Measurements from ENCODE around the gene ZNF438. TPM values are rescaled to one million over a fixed set of nuclear protein-coding genes. Genes with fewer than 3 reads are reported as not detected.

Gene ZNF438
- total and polyA plus RNA-seq, 2 of the 13 experiments (the other 11 are each of a cell fraction or from before 2014, with no cell fraction given) = 0.75 to 0.83 TPM

- 30% methylated on average over 1 of the region's 1 CpG for WGBS (ENCODE audit: low lambda C conversion rate)
- POLR2A ChIA-PET = no interaction called here
- Histone ChIP-seq H3K4me3 (replicated peaks in 1 of 3; ENCODE audit: insufficient read depth in 1 of 3, low read depth in 2 of 3, low read length in 3 of 3) (no peak overlapping the region), H3K4me2 (ENCODE audit: low read depth, low read length) (no peak overlapping the region), H2AFZ (ENCODE audit: low read length) (no peak overlapping the region), H3K9ac (ENCODE audit: insufficient read depth, low read depth, low read length) (no peak overlapping the region), H3K9me3 (ENCODE audit: low read length) (no peaks in the 10 kb centered on the region), H3K4me1 (ENCODE audit: insufficient read depth, low read length) (no peaks in the 10 kb centered on the region; the same call in 1 of the 2 replicates), H3K27me3 (ENCODE audit: control insufficient read depth in 1 of 2, insufficient read depth in 2 of 2, low read length in 2 of 2) (peaks cover 0 to 34% of the 10 kb centered on the region in 2 experiments; a peak in 4 of 5 replicates), H3K79me2 (ENCODE audit: insufficient read depth, low read length) (no peaks in the 10 kb centered on the region), H3K27ac (ENCODE audit: extremely low read length, insufficient read depth, low read length) (no peak overlapping the region), H4K20me1 (ENCODE audit: insufficient read depth, low read length) (no peaks in the 10 kb centered on the region), H3K36me3 (replicated peaks in 1 of 2; ENCODE audit: control insufficient read depth in 1 of 2, insufficient read depth in 2 of 2, low read length in 2 of 2) (no peaks in the 10 kb centered on the region)
- ATAC-seq = no peak
- peak; percentile 66 for TF ChIP-seq MAFF (IDR thresholded peaks at IDR 0.05; ENCODE audit: low read depth, low read length)
- TF ChIP-seq CEBPB (IDR thresholded peaks at IDR 0.05; ENCODE audit: borderline replicate concordance, low read depth, low read length) = no peak
- peak; percentile 46 to 79; a peak in 3 of 4 replicates for TF ChIP-seq MAFK (conservative IDR thresholded peaks at IDR 0.05 in 1 of 2, IDR thresholded peaks at IDR 0.05 in 1 of 2; ENCODE audit: low read length in 2 of 2)
- no TSS peak for BruUV-seq (replicated peaks)
- in situ Hi-C loops (cut with HindIII; ENCODE audit: extremely low pct_ligation_motif_present, low pct_unique_long_range_greater_than_20kb) (no loop called here), intact Hi-C loops (cut with micrococcal nuclease; ENCODE audit: unreplicated experiment) (no loop called here)
- CTCF ChIA-PET (ENCODE audit: low intra/inter-chr PET ratio, low total read pairs) = no interaction called here
- no peak for FAIRE-seq
- no peak for DNase-seq (ENCODE audit: low spot score)
These were observed 217.7 kb downstream of the ZNF438 start for GRCh38 chr10:30813872-30814481.

GRCh38 chr10:30812018-30812851, 219.4 kb downstream of the ZNF438 start:
- no peak for ATAC-seq
- Histone ChIP-seq H4K20me1 (ENCODE audit: insufficient read depth, low read length) (no peaks in the 10 kb centered on the region), H3K27ac (ENCODE audit: extremely low read length, insufficient read depth, low read length) (no peak overlapping the region), H2AFZ (ENCODE audit: low read length) (no peak overlapping the region), H3K4me2 (ENCODE audit: low read depth, low read length) (no peak overlapping the region), H3K36me3 (replicated peaks in 1 of 2; ENCODE audit: control insufficient read depth in 1 of 2, insufficient read depth in 2 of 2, low read length in 2 of 2) (no peaks in the 10 kb centered on the region), H3K9me3 (ENCODE audit: low read length) (no peaks in the 10 kb centered on the region), H3K4me1 (ENCODE audit: insufficient read depth, low read length) (no peaks in the 10 kb centered on the region), H3K27me3 (ENCODE audit: control insufficient read depth in 1 of 2, insufficient read depth in 2 of 2, low read length in 2 of 2) (peaks cover 0 to 41% of the 10 kb centered on the region in 2 experiments; a peak in 3 of 5 replicates), H3K79me2 (ENCODE audit: insufficient read depth, low read length) (no peaks in the 10 kb centered on the region), H3K9ac (ENCODE audit: insufficient read depth, low read depth, low read length) (no peak overlapping the region), H3K4me3 (replicated peaks in 1 of 3; ENCODE audit: insufficient read depth in 1 of 3, low read depth in 2 of 3, low read length in 3 of 3) (no peak overlapping the region)
- DNase-seq (ENCODE audit: low spot score) = no peak
- CTCF ChIA-PET (ENCODE audit: low intra/inter-chr PET ratio, low total read pairs) = no interaction called here
- 18% methylated on average over 14 of the region's 16 CpGs for WGBS (ENCODE audit: low lambda C conversion rate)
- POLR2A ChIA-PET = no interaction called here
- no TSS peak for BruUV-seq (replicated peaks)
- FAIRE-seq = no peak
- intact Hi-C loops (cut with micrococcal nuclease; ENCODE audit: unreplicated experiment) = no loop called here
- in situ Hi-C loops (cut with HindIII; ENCODE audit: extremely low pct_ligation_motif_present, low pct_unique_long_range_greater_than_20kb) = no loop called here
- TF ChIP-seq SP4 (CRISPR knock-in tag; IDR thresholded peaks at IDR 0.05) (no peak), AHR (CRISPR knock-in tag; IDR thresholded peaks at IDR 0.05) (no peak), EED (CRISPR knock-in tag; IDR thresholded peaks at IDR 0.05) (no peak), KDM3A (CRISPR knock-in tag; IDR thresholded peaks at IDR 0.05; ENCODE audit: low read depth) (no peak), ZNF142 (CRISPR knock-in tag; IDR thresholded peaks at IDR 0.05) (no peak), NFKBIZ (CRISPR knock-in tag; IDR thresholded peaks at IDR 0.05) (no peak), KLF11 (CRISPR knock-in tag; IDR thresholded peaks at IDR 0.05) (no peak), ZNF766 (CRISPR knock-in tag; IDR thresholded peaks at IDR 0.05; ENCODE audit: borderline replicate concordance) (no peak), ZNF576 (CRISPR knock-in tag; IDR thresholded peaks at IDR 0.05) (no peak)

All from HepG2 (cell line).